K562 (cell line): ENCODE measurements around the gene TBR1. TPM values are rescaled to one million over a fixed set of nuclear protein-coding genes. Genes with fewer than 3 reads are reported as not detected.

ENCODE experiments used
- CCAR2 ChIP-seq: fragments of 200-400 bp; formaldehyde crosslinking; IDR thresholded peaks from 2 replicates; pipeline ENCODE4 v1.6.1; 2017; ENCODE audit warnings: mild to moderate bottlenecking, low read depth, low read length
- E2F4 ChIP-seq: sonication (generic); formaldehyde crosslinking; IDR thresholded peaks from 2 replicates; pipeline ENCODE4 v1.8.0; 2022; ENCODE audit warnings: mild to moderate bottlenecking, low read depth, missing genetic modification reagents
- FOXJ2 ChIP-seq: fragments of 200-800 bp; sonication (Bioruptor generic); IDR thresholded peaks from 2 replicates; pipeline ENCODE4 v1.6.1; 2016; ENCODE audit warnings: missing genetic modification characterization, missing compliant biosample characterization
- HIVEP1 ChIP-seq: fragments of 250-450 bp; sonication (Bioruptor Pico); IDR thresholded peaks from 2 replicates; pipeline ENCODE4 v1.4.0; 2020; ENCODE audit warnings: mild to moderate bottlenecking
- HLTF ChIP-seq: fragments of 450-650 bp; IDR thresholded peaks from 2 replicates; pipeline ENCODE4 v1.6.1; 2016
- NELFE ChIP-seq: IDR thresholded peaks from 2 replicates; pipeline ENCODE4 v1.6.1; 2011; ENCODE audit warnings: mild to moderate bottlenecking; ENCODE audit not compliant: insufficient read depth, insufficient read length
- SPI1 ChIP-seq: IDR thresholded peaks from 2 replicates; pipeline ENCODE4 v1.6.1; 2011; ENCODE audit warnings: low read depth, low read length, control low read depth, borderline replicate concordance
- SRSF7 ChIP-seq: fragments of 200-400 bp; formaldehyde crosslinking; optimal IDR thresholded peaks from 2 replicates; pipeline ENCODE3; 2017; ENCODE audit warnings: mild to moderate bottlenecking, low read depth, low read length
- TEAD1 ChIP-seq, 2 experiments: fragments of 450-650 bp in 1 of 2; sonication (generic) in 1 of 2; formaldehyde crosslinking; IDR thresholded peaks; 2 replicates each; pipeline versions ENCODE4 v1.4.0 to v1.8.0; 2020 to 2022; ENCODE audit warnings: mild to moderate bottlenecking in 2 of 2, missing genetic modification reagents in 1 of 2
- ZNF197 ChIP-seq: fragments of 200-800 bp; sonication (Bioruptor generic); IDR thresholded peaks from 2 replicates; pipeline ENCODE4 v1.6.1; 2016; ENCODE audit warnings: low read depth, missing genetic modification characterization, missing compliant biosample characterization
- ZNF239 ChIP-seq: fragments of 250-450 bp; sonication (Bioruptor Pico); IDR thresholded peaks from 2 replicates; pipeline ENCODE4 v1.4.0; 2020; ENCODE audit warnings: mild to moderate bottlenecking
- ZNF280A ChIP-seq: fragments of 450-650 bp; IDR thresholded peaks from 2 replicates; pipeline ENCODE4 v1.6.1; 2018; ENCODE audit warnings: mild to moderate bottlenecking, low read depth; ENCODE audit not compliant: partially characterized antibody
- ZNF644 ChIP-seq: fragments of 200-800 bp; sonication (Bioruptor generic); IDR thresholded peaks from 2 replicates; pipeline ENCODE4 v1.6.1; 2016; ENCODE audit warnings: low read depth, missing genetic modification characterization, missing compliant biosample characterization
- ZNF740 ChIP-seq, 3 experiments: fragments of 200-800 bp in 1 of 3; sonication (Bioruptor generic) in 1 of 3; sonication (generic) in 1 of 3; formaldehyde crosslinking in 1 of 3; IDR thresholded peaks; 2 replicates each; pipeline versions ENCODE4 v1.6.1 to v1.8.0; 2016 to 2022; ENCODE audit warnings: mild to moderate bottlenecking in 2 of 3, missing compliant biosample characterization in 2 of 3, missing genetic modification characterization in 2 of 3, missing genetic modification reagents in 1 of 3
- ZNF766 ChIP-seq: fragments of 200-800 bp; sonication (Bioruptor generic); conservative IDR thresholded peaks from 2 replicates; pipeline ENCODE4 v1.6.1; 2016; ENCODE audit warnings: missing genetic modification characterization, missing compliant biosample characterization
- polyA plus RNA-seq, 8 experiments: library from polyadenylated mRNA; depleted of rRNA in 4 of 8; stranded (reverse) in 5 of 8; unstranded in 3 of 8; fragments of >200 nt; fragmentation: Nextera tagmentation in 2 of 8; fragmentation: Illumina TruSeq in 1 of 8; extraction: Ambion mirVana in 2 of 8; extraction: Trizol in 1 of 8; gene quantifications; 2 replicates each; pipeline versions ENCODE4 v1.2.1 to v1.2.3, GENCODE V29; 2011 to 2014; ENCODE audit warnings: inconsistent platforms in 1 of 8, missing spikeins in 1 of 8
- total RNA-seq, 7 experiments: library from RNA; depleted of rRNA in 6 of 7; stranded (reverse); fragments of >200 nt in 6 of 7; fragmentation: Illumina TruSeq in 2 of 7; extraction: Trizol in 2 of 7; gene quantifications; 2 replicates each; pipeline versions ENCODE4 v1.2.1 to v1.2.3, GENCODE V29; 2011 to 2021; ENCODE audit warnings: low replicate concordance in 1 of 7

Gene TBR1
- total and polyA plus RNA-seq, 9 of the 15 experiments (the other 6 are each of a cell fraction or from before 2014, with no cell fraction given) = 0.01 to 0.09 TPM; not detected in 7

GRCh38 chr2:161382747-161383146 lies 33.4 kb upstream of the TBR1 start (continued):
- TF ChIP-seq CCAR2 (no peak), ZNF644 (tag) (peak; percentile 73; the same call in 1 of the 2 replicates), SRSF7 (no peak), NELFE (no peak), ZNF280A (no peak), HLTF (no peak), ZNF766 (0 out of 2 replicates have a peak, but pooled peaks have one; percentile 30), ZNF740 (CRISPR knock-in tag; IDR thresholded peaks at IDR 0.05) (no peak), ZNF740 (tag; IDR thresholded peaks at IDR 0.05) (peak in 1 of 2 experiments; percentile 69; a peak in 1 of 4 replicates), ZNF197 (peak; percentile 66; the same call in 1 of the 2 replicates), FOXJ2 (tag) (peak; percentile 40; the same call in 1 of the 2 replicates), ZNF239 (CRISPR knock-in tag) (peak; percentile 67), HIVEP1 (no peak), E2F4 (no peak), TEAD1 (CRISPR knock-in tag; IDR thresholded peaks at IDR 0.05) (peak in 1 of 2 experiments; percentile 59; a peak in 1 of 4 replicates), SPI1 (no peak)
